Measurements from ENCODE around the gene OSBPL10. TPM values are rescaled to one million over a fixed set of nuclear protein-coding genes. Genes with fewer than 3 reads are reported as not detected.

OSBPL10 gene
- total and polyA plus RNA-seq, 2 experiments from 2014 or later: 2.2 to 7.7 TPM

DNA sequence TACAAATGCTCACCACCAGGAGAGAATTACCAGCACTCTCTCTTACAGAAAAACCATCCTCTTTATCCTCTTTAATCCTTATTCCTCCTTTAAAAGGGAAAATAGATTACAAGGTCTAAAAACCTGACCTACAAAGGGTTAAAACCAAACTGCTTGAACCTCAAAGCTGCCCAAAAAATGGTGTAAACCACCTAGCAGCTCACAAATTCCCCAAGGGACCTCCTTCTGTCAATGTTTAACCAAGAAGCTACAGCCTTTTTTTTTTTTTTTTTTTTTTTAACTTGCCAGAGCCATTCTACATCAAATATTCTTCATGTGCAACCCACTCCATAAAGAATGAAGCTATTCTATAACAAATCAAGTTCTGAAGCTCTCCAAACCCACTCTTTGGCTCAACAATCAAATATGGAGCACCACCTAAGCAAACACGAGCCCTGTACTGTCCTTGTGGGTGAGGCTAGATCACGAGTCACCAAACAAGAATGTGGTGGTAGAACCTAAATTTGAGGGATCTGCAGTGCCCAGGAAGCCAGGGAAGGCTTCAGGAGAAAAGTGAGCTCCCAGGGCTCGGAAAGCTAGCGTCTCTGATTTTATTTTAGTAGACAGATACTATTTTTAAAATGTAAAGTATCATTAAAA lies 20.1 kb downstream of the OSBPL10 start:
- TF ChIP-seq, protein P1, sequence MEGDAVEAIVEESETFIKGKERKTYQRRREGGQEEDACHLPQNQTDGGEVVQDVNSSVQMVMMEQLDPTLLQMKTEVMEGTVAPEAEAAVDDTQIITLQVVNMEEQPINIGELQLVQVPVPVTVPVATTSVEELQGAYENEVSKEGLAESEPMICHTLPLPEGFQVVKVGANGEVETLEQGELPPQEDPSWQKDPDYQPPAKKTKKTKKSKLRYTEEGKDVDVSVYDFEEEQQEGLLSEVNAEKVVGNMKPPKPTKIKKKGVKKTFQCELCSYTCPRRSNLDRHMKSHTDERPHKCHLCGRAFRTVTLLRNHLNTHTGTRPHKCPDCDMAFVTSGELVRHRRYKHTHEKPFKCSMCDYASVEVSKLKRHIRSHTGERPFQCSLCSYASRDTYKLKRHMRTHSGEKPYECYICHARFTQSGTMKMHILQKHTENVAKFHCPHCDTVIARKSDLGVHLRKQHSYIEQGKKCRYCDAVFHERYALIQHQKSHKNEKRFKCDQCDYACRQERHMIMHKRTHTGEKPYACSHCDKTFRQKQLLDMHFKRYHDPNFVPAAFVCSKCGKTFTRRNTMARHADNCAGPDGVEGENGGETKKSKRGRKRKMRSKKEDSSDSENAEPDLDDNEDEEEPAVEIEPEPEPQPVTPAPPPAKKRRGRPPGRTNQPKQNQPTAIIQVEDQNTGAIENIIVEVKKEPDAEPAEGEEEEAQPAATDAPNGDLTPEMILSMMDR (IDR thresholded peaks at IDR 0.05; ENCODE audit: low read depth, low read length): no peak
- no peaks in the 10 kb centered on the region for H3K36me3 ChIP-seq
- H3K27ac ChIP-seq: no peak overlapping the region
- no peaks in the 10 kb centered on the region for H3K9me3 ChIP-seq (ENCODE audit: low read depth)
- peaks cover 8% of the 10 kb centered on the region for H3K4me1 ChIP-seq (ENCODE audit: low read depth)
- peak in 1 of 2 donors; percentile 36 for DNase-seq (ENCODE audit: low read depth in 1 of 2, low spot score in 1 of 2)
- no peak overlapping the region for H3K4me3 ChIP-seq
- H3K27me3 ChIP-seq: no peaks in the 10 kb centered on the region

DNA sequence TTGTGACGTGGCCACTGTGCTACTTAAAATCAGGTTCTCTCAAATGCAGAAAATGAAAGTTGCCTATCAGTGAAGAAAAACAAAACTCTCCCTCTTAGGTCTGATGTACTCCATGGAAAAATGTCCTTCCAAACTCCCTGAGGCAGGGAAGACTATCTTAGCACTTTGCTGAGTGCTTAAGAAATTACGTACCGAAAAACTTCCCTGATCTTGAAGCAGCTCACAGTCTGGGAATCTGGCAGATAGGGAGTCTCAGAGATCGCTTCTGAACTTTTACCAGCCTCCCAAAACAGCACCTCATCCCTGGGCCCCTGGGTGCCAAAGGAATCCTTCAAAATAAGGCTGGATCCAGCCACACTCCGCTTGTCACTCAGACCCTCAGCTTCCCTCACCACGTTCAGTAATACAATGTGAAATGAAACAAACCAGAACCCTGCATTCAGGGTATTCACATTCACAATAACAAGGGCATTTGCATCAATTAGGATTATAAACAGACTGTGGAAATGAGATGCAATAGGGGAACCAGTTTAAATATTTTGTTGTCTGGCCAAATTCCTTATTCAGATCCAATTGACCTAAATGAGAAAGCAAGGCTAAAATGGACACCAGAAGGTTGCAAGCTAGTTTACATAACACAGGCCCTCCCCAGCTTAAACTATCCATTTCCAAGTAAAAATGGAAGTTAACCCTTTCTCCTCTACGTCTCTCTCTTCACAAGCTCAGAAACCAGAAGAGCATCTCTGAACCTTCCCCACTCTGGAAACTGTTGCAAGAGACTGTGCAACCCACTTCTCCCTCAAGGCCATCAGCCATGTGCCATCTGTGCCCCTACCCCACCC lies 20.9 kb downstream of the OSBPL10 start:
- Histone ChIP-seq H3K27ac (no peak overlapping the region), H3K36me3 (no peaks in the 10 kb centered on the region), H3K9me3 (ENCODE audit: low read depth) (no peaks in the 10 kb centered on the region), H3K4me1 (ENCODE audit: low read depth) (peaks cover 8% of the 10 kb centered on the region), H3K4me3 (no peak overlapping the region), H3K27me3 (no peaks in the 10 kb centered on the region)
- TF ChIP-seq, protein P1 (IDR thresholded peaks at IDR 0.05; ENCODE audit: low read depth, low read length): no peak
- peak in 1 of 2 donors; percentile 38 for DNase-seq (ENCODE audit: low read depth in 1 of 2, low spot score in 1 of 2)

- no peaks in the 10 kb centered on the region for H3K9me3 ChIP-seq (ENCODE audit: low read depth)
- no peak overlapping the region for H3K27ac ChIP-seq
- H3K4me1 ChIP-seq (ENCODE audit: low read depth): peaks cover 8% of the 10 kb centered on the region
- TF ChIP-seq, protein P1 (IDR thresholded peaks at IDR 0.05; ENCODE audit: low read depth, low read length): no peak
- no peaks in the 10 kb centered on the region for H3K36me3 ChIP-seq
- H3K27me3 ChIP-seq: no peaks in the 10 kb centered on the region
- DNase-seq (ENCODE audit: low read depth in 1 of 2, low spot score in 1 of 2): no peak
- no peak overlapping the region for H3K4me3 ChIP-seq
These were observed 21.8 kb downstream of the OSBPL10 start for GRCh38 chr3:31959251-31959650.

DNA sequence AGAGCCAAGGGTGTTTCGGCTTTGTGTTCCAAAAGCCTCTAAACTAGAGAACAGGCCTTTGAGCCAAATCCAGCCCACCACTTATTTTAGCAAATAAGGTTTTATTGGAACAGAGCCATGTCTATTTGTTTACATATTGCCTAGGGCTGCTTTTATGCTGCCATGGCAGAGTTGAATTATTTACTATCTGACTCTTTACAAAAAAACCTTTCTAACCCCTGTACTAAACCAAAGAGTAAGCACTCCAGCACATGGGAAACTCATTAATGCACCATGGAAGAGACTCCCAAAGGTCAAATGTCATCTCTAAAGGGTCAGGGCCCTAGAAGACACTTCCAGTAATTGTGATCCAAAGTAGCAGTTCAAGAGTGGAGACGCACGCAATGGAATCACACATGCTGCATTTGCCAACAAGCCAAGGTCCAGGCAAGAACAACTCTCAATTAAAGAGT lies 22.3 kb downstream of the OSBPL10 start:
- TF ChIP-seq, protein P1 (IDR thresholded peaks at IDR 0.05; ENCODE audit: low read depth, low read length): no peak
- no peaks in the 10 kb centered on the region for H3K9me3 ChIP-seq (ENCODE audit: low read depth)
- peaks cover 8% of the 10 kb centered on the region for H3K4me1 ChIP-seq (ENCODE audit: low read depth)
- H3K27ac ChIP-seq: no peak overlapping the region
- no peak for DNase-seq (ENCODE audit: low read depth in 1 of 2, low spot score in 1 of 2)
- H3K4me3 ChIP-seq: no peak overlapping the region
- H3K27me3 ChIP-seq: no peaks in the 10 kb centered on the region
- H3K36me3 ChIP-seq: no peaks in the 10 kb centered on the region

GRCh38 chr3:31957106-31957505 lies 24.0 kb downstream of the OSBPL10 start:
- DNase-seq (ENCODE audit: low read depth in 1 of 2, low spot score in 1 of 2): no peak
- TF ChIP-seq, protein P1 (IDR thresholded peaks at IDR 0.05; ENCODE audit: low read depth, low read length): no peak
- no peaks in the 10 kb centered on the region for H3K9me3 ChIP-seq (ENCODE audit: low read depth)

More at GRCh38 chr3:31957106-31957505, 24.0 kb downstream of the OSBPL10 start:
- Histone ChIP-seq H3K27ac (no peak overlapping the region), H3K4me1 (ENCODE audit: low read depth) (peaks cover 8% of the 10 kb centered on the region), H3K27me3 (no peaks in the 10 kb centered on the region), H3K36me3 (no peaks in the 10 kb centered on the region), H3K4me3 (no peak overlapping the region)

Data from cardiac muscle cell (in vitro differentiated cells and primary cell).